GM12878 (cell line): ENCODE results near the gene TRMT1. TPM values are rescaled to one million over a fixed set of nuclear protein-coding genes. Genes with fewer than 3 reads are reported as not detected.
A peak's percentile ranks its signal among the peaks of the same experiment; 100 is the strongest.

ENCODE experiments used
- ATF7 ChIP-seq: fragments of 450-650 bp; IDR thresholded peaks from 2 replicates; pipeline ENCODE4 v1.6.1; 2016; ENCODE audit warnings: low read depth, mild to moderate bottlenecking
- CEBPZ ChIP-seq: fragments of 150-350 bp; IDR thresholded peaks from 2 replicates; pipeline ENCODE4 v1.6.1; 2016; ENCODE audit warnings: low read depth, low read length
- E2F8 ChIP-seq: fragments of 450-650 bp; IDR thresholded peaks from 2 replicates; pipeline ENCODE4 v1.6.1; 2018; ENCODE audit warnings: mild to moderate bottlenecking, low read depth, moderate library complexity; ENCODE audit not compliant: partially characterized antibody
- E4F1 ChIP-seq: fragments of 450-650 bp; IDR thresholded peaks from 2 replicates; pipeline ENCODE4 v1.6.1; 2018; ENCODE audit warnings: borderline replicate concordance, mild to moderate bottlenecking; ENCODE audit not compliant: partially characterized antibody
- IRF3 ChIP-seq: fragments of 450-650 bp; IDR thresholded peaks from 2 replicates; pipeline ENCODE4 v1.6.1; 2014; ENCODE audit warnings: mild to moderate bottlenecking
- KAT2A ChIP-seq: conservative IDR thresholded peaks from 2 replicates; pipeline ENCODE4 v1.6.1; 2011; ENCODE audit warnings: low read depth, low read length; ENCODE audit not compliant: control insufficient read depth
- MAX ChIP-seq: IDR thresholded peaks from 2 replicates; pipeline ENCODE4 v1.6.1; 2012; ENCODE audit warnings: low read depth, low read length, improper control_type of control experiment
- MEF2A ChIP-seq: IDR thresholded peaks from 2 replicates; pipeline ENCODE4 v1.6.1; 2011; ENCODE audit warnings: low read depth, mild to moderate bottlenecking, low read length, moderate library complexity; ENCODE audit not compliant: insufficient read depth
- MXI1 ChIP-seq: fragments of 150-350 bp; IDR thresholded peaks from 2 replicates; pipeline ENCODE4 v1.6.1; 2011; ENCODE audit warnings: low read depth, mild to moderate bottlenecking, inconsistent platforms, low read length, improper control_type of control experiment
- NR2C1 ChIP-seq: fragments of 450-650 bp; IDR thresholded peaks from 2 replicates; pipeline ENCODE4 v1.6.1; 2017; ENCODE audit warnings: antibody characterized with exemption, mild to moderate bottlenecking, moderate library complexity
- REST ChIP-seq: IDR thresholded peaks from 2 replicates; pipeline ENCODE4 v1.6.1; 2012; ENCODE audit warnings: mild to moderate bottlenecking, low read depth, low read length
- ZBTB33 ChIP-seq: fragments of 450-650 bp; IDR thresholded peaks from 2 replicates; pipeline ENCODE4 v1.6.1; 2017; ENCODE audit warnings: mild to moderate bottlenecking
- polyA plus RNA-seq, 11 experiments: library from polyadenylated mRNA; depleted of rRNA in 4 of 11; unstranded in 6 of 11; stranded (reverse) in 5 of 11; fragments of >200 nt; fragmentation: Nextera tagmentation in 4 of 11; fragmentation: Illumina TruSeq in 1 of 11; extraction: Ambion mirVana in 4 of 11; extraction: Trizol in 1 of 11; gene quantifications; 1 replicate in 1 of 11; 2 replicates in 10 of 11; pipeline versions ENCODE4 v1.2.1 to v1.2.3, GENCODE V29; 2011 to 2016; ENCODE audit warnings: inconsistent platforms in 2 of 11, missing spikeins in 2 of 11, low read depth in 1 of 11
- total RNA-seq, 4 experiments: library from RNA; depleted of rRNA in 3 of 4; stranded (reverse); fragments of >200 nt in 3 of 4; fragmentation: Illumina TruSeq in 1 of 4; extraction: Trizol in 1 of 4; gene quantifications; 2 replicates each; pipeline versions ENCODE4 v1.2.1 to v1.2.3, GENCODE V29; 2013 to 2021

The TRMT1 gene
- total and polyA plus RNA-seq, 10 of the 15 experiments (the other 5 are each of a cell fraction or from before 2014, with no cell fraction given) = 3.4 to 68.8 (median 34.8) TPM

GRCh38 chr19:13152974-13153568, 36.5 kb upstream of the TRMT1 start (continued):
- TF ChIP-seq E4F1 (peak; percentile 7), MXI1 (peak; percentile 78), NR2C1 (no peak), ATF7 (peak; percentile 99), IRF3 (0 out of 2 replicates have a peak, but pooled peaks have one; percentile 0), CEBPZ (no peak), REST (peak; percentile 34; the same call in 1 of the 2 replicates), MAX (peak; percentile 17; the same call in 1 of the 2 replicates), MEF2A (no peak; the same call in 1 of the 2 replicates), E2F8 (no peak), ZBTB33 (no peak), KAT2A (no peak)
